Esophagus squamous epithelium (tissue), 4 donors: ENCODE measurements around the gene C12orf43.

ENCODE experiments used
- POLR2A ChIP-seq, 4 donors: fragments of 450-650 bp; IDR thresholded peaks; one replicate each; pipeline ENCODE4 v1.6.1; 2017; ENCODE audit warnings: antibody characterized with exemption in 4 of 4, mild to moderate bottlenecking in 4 of 4, moderate library complexity in 3 of 4
- TF ChIP-seq, protein P1 (sequence below), 6 experiments: fragments of 450-650 bp in 4 of 6; fragments of 200-600 bp in 2 of 6; sonication (generic) in 2 of 6; IDR thresholded peaks; one replicate each; pipeline ENCODE4 v1.5.1; 2016 to 2019; ENCODE audit warnings: antibody characterized with exemption in 6 of 6, mild to moderate bottlenecking in 4 of 6, moderate library complexity in 4 of 6

DNA sequence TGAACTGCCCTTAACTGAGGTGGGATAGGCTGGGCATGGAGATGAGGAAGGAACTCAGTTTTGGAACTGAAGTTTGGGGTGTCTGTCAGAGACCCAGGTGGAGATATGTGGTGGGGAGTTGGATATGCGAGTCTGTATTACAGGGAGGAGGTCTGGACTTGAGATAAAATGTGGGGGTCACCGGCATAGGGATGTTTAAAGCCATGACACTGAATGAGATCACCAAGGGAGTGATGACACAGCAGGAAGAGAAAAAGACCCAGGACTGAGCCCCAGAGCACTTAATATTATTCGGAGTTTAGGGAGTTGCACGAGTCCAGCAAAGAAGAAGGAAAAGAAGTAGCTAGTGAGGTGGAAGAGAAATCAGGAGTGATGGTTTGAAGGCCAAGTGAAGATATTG is 26.8 kb upstream of the C12orf43 start:
- TF ChIP-seq POLR2A (IDR thresholded peaks at IDR 0.05): no peak
- TF ChIP-seq, protein P1, sequence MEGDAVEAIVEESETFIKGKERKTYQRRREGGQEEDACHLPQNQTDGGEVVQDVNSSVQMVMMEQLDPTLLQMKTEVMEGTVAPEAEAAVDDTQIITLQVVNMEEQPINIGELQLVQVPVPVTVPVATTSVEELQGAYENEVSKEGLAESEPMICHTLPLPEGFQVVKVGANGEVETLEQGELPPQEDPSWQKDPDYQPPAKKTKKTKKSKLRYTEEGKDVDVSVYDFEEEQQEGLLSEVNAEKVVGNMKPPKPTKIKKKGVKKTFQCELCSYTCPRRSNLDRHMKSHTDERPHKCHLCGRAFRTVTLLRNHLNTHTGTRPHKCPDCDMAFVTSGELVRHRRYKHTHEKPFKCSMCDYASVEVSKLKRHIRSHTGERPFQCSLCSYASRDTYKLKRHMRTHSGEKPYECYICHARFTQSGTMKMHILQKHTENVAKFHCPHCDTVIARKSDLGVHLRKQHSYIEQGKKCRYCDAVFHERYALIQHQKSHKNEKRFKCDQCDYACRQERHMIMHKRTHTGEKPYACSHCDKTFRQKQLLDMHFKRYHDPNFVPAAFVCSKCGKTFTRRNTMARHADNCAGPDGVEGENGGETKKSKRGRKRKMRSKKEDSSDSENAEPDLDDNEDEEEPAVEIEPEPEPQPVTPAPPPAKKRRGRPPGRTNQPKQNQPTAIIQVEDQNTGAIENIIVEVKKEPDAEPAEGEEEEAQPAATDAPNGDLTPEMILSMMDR (IDR thresholded peaks at IDR 0.05): no peak
